ENCODE measurements around the gene GPR39.

- TF ChIP-seq EZH2 (IDR thresholded peaks at IDR 0.05; ENCODE audit: borderline replicate concordance, insufficient read depth, low read length, poor library complexity, severe bottlenecking) = no peak
- no peak for TF ChIP-seq RAD21 (conservative IDR thresholded peaks at IDR 0.05)
- TF ChIP-seq, protein P1, sequence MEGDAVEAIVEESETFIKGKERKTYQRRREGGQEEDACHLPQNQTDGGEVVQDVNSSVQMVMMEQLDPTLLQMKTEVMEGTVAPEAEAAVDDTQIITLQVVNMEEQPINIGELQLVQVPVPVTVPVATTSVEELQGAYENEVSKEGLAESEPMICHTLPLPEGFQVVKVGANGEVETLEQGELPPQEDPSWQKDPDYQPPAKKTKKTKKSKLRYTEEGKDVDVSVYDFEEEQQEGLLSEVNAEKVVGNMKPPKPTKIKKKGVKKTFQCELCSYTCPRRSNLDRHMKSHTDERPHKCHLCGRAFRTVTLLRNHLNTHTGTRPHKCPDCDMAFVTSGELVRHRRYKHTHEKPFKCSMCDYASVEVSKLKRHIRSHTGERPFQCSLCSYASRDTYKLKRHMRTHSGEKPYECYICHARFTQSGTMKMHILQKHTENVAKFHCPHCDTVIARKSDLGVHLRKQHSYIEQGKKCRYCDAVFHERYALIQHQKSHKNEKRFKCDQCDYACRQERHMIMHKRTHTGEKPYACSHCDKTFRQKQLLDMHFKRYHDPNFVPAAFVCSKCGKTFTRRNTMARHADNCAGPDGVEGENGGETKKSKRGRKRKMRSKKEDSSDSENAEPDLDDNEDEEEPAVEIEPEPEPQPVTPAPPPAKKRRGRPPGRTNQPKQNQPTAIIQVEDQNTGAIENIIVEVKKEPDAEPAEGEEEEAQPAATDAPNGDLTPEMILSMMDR (IDR thresholded peaks at IDR 0.05; ENCODE audit: poor library complexity, severe bottlenecking) = no peak
- TF ChIP-seq SMC3 (conservative IDR thresholded peaks at IDR 0.05; ENCODE audit: poor library complexity) = no peak
- TF ChIP-seq MXI1 (conservative IDR thresholded peaks at IDR 0.05; ENCODE audit: poor library complexity, severe bottlenecking) = no peak
- no peak for TF ChIP-seq POLR2AphosphoS5 (IDR thresholded peaks at IDR 0.05)
- TF ChIP-seq EP300 (conservative IDR thresholded peaks at IDR 0.05; ENCODE audit: poor library complexity, severe bottlenecking) = no peak
Measured at GRCh38 chr2:132479155-132479554, 62.5 kb downstream of the GPR39 start.
